LNCaP clone FGC (cell line): ENCODE results near the gene BMP4.

ENCODE experiments used
- DNase-seq: peaks from one replicate; pipeline ENCODE4 v3.0.0-alpha.2; 2011; ENCODE audit warnings: low read depth
- H3K4me3 ChIP-seq: 2 replicates; pipeline ENCODE4 v1.5.1; 2011; ENCODE audit warnings: mild to moderate bottlenecking, low read depth, low read length, control low read depth
- CTCF ChIP-seq: IDR thresholded peaks from 2 replicates; pipeline ENCODE4 v1.5.1; 2012; ENCODE audit warnings: mild to moderate bottlenecking; ENCODE audit not compliant: control insufficient read depth, insufficient read depth; ENCODE audit errors: extremely low read depth

The BMP4 gene

GRCh38 chr14:53979747-53980642 is 23.4 kb upstream of the BMP4 start:
- no peak for TF ChIP-seq CTCF
- no peak overlapping the region for H3K4me3 ChIP-seq
- no peak for DNase-seq

- no peak overlapping the region for H3K4me3 ChIP-seq
- DNase-seq = no peak
- TF ChIP-seq CTCF = no peak
Observed at GRCh38 chr14:53979113-53979681, 22.6 kb upstream of the BMP4 start.

- DNase-seq = no peak
- H3K4me3 ChIP-seq = no peak overlapping the region
- TF ChIP-seq CTCF = no peak
Observed at GRCh38 chr14:53978194-53978593, 21.6 kb upstream of the BMP4 start.

- H3K4me3 ChIP-seq = no peak overlapping the region
- DNase-seq = no peak
- TF ChIP-seq CTCF = no peak
Observed at GRCh38 chr14:53975444-53975843, 18.8 kb upstream of the BMP4 start.

GRCh38 chr14:53971521-53971920 is 14.9 kb upstream of the BMP4 start:
- TF ChIP-seq CTCF = no peak
- no peak for DNase-seq
- H3K4me3 ChIP-seq = no peak overlapping the region

- H3K4me3 ChIP-seq = no peak overlapping the region
- no peak for TF ChIP-seq CTCF
- DNase-seq = no peak
Observed at GRCh38 chr14:53969326-53969725, 12.7 kb upstream of the BMP4 start.
